ENCODE results near the gene KIAA0825. TPM values are rescaled to one million over a fixed set of nuclear protein-coding genes. Genes with fewer than 3 reads are reported as not detected.

KIAA0825 gene
- total and polyA plus RNA-seq, 2 experiments from 2014 or later = 1.7 to 1.8 TPM

GRCh38 chr5:94467954-94468930, 150.2 kb downstream of the KIAA0825 start:
- H3K27me3 ChIP-seq (ENCODE audit: insufficient read depth) = no peaks in the 10 kb centered on the region
- H3K27ac ChIP-seq (ENCODE audit: low read depth) = no peak overlapping the region
- peaks cover 5% of the 10 kb centered on the region; the same call in 1 of the 2 replicates for H3K4me1 ChIP-seq (ENCODE audit: insufficient read depth)
- no peak overlapping the region for H3K4me3 ChIP-seq
- no peaks in the 10 kb centered on the region for H3K79me2 ChIP-seq (replicated peaks; ENCODE audit: insufficient read depth)
- H4K20me1 ChIP-seq (replicated peaks; ENCODE audit: insufficient read depth) = no peaks in the 10 kb centered on the region
- Mint-ChIP-seq H3K36me3 (ENCODE audit: low read depth) (no peaks in the 10 kb centered on the region), H3K27ac (no peak overlapping the region), H3K27me3 (ENCODE audit: insufficient read depth, low read depth, poor library complexity) (peaks cover 5% of the 10 kb centered on the region), H3K4me1 (peaks cover 15% of the 10 kb centered on the region), H3K4me3 (no peak overlapping the region), H3K9me3 (no peaks in the 10 kb centered on the region)
- TF ChIP-seq, protein P1, sequence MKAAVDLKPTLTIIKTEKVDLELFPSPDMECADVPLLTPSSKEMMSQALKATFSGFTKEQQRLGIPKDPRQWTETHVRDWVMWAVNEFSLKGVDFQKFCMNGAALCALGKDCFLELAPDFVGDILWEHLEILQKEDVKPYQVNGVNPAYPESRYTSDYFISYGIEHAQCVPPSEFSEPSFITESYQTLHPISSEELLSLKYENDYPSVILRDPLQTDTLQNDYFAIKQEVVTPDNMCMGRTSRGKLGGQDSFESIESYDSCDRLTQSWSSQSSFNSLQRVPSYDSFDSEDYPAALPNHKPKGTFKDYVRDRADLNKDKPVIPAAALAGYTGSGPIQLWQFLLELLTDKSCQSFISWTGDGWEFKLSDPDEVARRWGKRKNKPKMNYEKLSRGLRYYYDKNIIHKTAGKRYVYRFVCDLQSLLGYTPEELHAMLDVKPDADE (IDR thresholded peaks at IDR 0.05) = no peak
- no peak for TF ChIP-seq STAT1 (IDR thresholded peaks at IDR 0.05; ENCODE audit: unreplicated experiment)
- no peak for TF ChIP-seq JUNB (IDR thresholded peaks at IDR 0.05; ENCODE audit: unreplicated experiment)
- no peak for TF ChIP-seq ZNF331 (CRISPR knock-in tag; IDR thresholded peaks at IDR 0.05; ENCODE audit: low read depth)
- TF ChIP-seq EZH2 (IDR thresholded peaks at IDR 0.05; ENCODE audit: low read depth, unreplicated experiment) = no peak
- TF ChIP-seq, protein P2, sequence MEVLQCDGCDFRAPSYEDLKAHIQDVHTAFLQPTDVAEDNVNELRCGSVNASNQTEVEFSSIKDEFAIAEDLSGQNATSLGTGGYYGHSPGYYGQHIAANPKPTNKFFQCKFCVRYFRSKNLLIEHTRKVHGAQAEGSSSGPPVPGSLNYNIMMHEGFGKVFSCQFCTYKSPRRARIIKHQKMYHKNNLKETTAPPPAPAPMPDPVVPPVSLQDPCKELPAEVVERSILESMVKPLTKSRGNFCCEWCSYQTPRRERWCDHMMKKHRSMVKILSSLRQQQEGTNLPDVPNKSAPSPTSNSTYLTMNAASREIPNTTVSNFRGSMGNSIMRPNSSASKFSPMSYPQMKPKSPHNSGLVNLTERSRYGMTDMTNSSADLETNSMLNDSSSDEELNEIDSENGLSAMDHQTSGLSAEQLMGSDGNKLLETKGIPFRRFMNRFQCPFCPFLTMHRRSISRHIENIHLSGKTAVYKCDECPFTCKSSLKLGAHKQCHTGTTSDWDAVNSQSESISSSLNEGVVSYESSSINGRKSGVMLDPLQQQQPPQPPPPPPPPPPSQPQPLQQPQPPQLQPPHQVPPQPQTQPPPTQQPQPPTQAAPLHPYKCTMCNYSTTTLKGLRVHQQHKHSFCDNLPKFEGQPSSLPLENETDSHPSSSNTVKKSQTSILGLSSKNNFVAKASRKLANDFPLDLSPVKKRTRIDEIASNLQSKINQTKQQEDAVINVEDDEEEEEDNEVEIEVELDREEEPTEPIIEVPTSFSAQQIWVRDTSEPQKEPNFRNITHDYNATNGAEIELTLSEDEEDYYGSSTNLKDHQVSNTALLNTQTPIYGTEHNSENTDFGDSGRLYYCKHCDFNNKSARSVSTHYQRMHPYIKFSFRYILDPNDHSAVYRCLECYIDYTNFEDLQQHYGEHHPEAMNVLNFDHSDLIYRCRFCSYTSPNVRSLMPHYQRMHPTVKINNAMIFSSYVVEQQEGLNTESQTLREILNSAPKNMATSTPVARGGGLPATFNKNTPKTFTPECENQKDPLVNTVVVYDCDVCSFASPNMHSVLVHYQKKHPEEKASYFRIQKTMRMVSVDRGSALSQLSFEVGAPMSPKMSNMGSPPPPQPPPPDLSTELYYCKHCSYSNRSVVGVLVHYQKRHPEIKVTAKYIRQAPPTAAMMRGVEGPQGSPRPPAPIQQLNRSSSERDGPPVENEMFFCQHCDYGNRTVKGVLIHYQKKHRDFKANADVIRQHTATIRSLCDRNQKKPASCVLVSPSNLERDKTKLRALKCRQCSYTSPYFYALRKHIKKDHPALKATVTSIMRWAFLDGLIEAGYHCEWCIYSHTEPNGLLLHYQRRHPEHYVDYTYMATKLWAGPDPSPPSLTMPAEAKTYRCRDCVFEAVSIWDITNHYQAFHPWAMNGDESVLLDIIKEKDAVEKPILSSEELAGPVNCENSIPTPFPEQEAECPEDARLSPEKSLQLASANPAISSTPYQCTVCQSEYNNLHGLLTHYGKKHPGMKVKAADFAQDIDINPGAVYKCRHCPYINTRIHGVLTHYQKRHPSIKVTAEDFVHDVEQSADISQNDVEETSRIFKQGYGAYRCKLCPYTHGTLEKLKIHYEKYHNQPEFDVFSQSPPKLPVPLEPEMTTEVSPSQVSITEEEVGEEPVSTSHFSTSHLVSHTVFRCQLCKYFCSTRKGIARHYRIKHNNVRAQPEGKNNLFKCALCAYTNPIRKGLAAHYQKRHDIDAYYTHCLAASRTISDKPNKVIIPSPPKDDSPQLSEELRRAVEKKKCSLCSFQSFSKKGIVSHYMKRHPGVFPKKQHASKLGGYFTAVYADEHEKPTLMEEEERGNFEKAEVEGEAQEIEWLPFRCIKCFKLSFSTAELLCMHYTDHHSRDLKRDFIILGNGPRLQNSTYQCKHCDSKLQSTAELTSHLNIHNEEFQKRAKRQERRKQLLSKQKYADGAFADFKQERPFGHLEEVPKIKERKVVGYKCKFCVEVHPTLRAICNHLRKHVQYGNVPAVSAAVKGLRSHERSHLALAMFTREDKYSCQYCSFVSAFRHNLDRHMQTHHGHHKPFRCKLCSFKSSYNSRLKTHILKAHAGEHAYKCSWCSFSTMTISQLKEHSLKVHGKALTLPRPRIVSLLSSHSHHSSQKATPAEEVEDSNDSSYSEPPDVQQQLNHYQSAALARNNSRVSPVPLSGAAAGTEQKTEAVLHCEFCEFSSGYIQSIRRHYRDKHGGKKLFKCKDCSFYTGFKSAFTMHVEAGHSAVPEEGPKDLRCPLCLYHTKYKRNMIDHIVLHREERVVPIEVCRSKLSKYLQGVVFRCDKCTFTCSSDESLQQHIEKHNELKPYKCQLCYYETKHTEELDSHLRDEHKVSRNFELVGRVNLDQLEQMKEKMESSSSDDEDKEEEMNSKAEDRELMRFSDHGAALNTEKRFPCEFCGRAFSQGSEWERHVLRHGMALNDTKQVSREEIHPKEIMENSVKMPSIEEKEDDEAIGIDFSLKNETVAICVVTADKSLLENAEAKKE (CRISPR knock-in tag; IDR thresholded peaks at IDR 0.05) = no peak
- TF ChIP-seq POLR2AphosphoS5 (IDR thresholded peaks at IDR 0.05; ENCODE audit: low read depth) = no peak
- TF ChIP-seq ZNF114 (CRISPR knock-in tag; IDR thresholded peaks at IDR 0.05) = no peak
- no peak for TF ChIP-seq CTCF (conservative IDR thresholded peaks at IDR 0.05; ENCODE audit: low read depth in 2 of 2)
- no peak for TF ChIP-seq CREB1 (CRISPR knock-in tag; IDR thresholded peaks at IDR 0.05; ENCODE audit: low read depth)
- TF ChIP-seq, protein P3, sequence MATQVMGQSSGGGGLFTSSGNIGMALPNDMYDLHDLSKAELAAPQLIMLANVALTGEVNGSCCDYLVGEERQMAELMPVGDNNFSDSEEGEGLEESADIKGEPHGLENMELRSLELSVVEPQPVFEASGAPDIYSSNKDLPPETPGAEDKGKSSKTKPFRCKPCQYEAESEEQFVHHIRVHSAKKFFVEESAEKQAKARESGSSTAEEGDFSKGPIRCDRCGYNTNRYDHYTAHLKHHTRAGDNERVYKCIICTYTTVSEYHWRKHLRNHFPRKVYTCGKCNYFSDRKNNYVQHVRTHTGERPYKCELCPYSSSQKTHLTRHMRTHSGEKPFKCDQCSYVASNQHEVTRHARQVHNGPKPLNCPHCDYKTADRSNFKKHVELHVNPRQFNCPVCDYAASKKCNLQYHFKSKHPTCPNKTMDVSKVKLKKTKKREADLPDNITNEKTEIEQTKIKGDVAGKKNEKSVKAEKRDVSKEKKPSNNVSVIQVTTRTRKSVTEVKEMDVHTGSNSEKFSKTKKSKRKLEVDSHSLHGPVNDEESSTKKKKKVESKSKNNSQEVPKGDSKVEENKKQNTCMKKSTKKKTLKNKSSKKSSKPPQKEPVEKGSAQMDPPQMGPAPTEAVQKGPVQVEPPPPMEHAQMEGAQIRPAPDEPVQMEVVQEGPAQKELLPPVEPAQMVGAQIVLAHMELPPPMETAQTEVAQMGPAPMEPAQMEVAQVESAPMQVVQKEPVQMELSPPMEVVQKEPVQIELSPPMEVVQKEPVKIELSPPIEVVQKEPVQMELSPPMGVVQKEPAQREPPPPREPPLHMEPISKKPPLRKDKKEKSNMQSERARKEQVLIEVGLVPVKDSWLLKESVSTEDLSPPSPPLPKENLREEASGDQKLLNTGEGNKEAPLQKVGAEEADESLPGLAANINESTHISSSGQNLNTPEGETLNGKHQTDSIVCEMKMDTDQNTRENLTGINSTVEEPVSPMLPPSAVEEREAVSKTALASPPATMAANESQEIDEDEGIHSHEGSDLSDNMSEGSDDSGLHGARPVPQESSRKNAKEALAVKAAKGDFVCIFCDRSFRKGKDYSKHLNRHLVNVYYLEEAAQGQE (IDR thresholded peaks at IDR 0.05; ENCODE audit: unreplicated experiment) = no peak
- TF ChIP-seq NANOG (IDR thresholded peaks at IDR 0.05; ENCODE audit: borderline replicate concordance) = no peak
- H2AFZ ChIP-seq = no peak overlapping the region
- H3K4me2 ChIP-seq = no peak overlapping the region
- H3K36me3 ChIP-seq (ENCODE audit: insufficient read depth) = no peaks in the 10 kb centered on the region
- no peaks in the 10 kb centered on the region for H3K9me2 ChIP-seq (ENCODE audit: insufficient read depth)
- ATAC-seq (no peak), DNase-seq (ENCODE audit: low spot score) (no peak)
- H3F3A ChIP-seq (replicated peaks; ENCODE audit: low read depth) = no peaks in the 10 kb centered on the region

Measured in GM23338 (cell line).